DOHH2 (cell line): Measurements from ENCODE around the gene ADAMTS12.

Experiments used
- H3F3A ChIP-seq: fragments of 200-600 bp; sonication (generic), shearing (Covaris generic); 2 replicates; pipeline ENCODE4 v1.6.0; 2016; ENCODE audit warnings: antibody characterized with exemption, mild to moderate bottlenecking; ENCODE audit not compliant: control insufficient read depth, insufficient read depth
- H3K27ac ChIP-seq: fragments of 200-600 bp; sonication (generic); 2 replicates; pipeline ENCODE4 v1.5.1; 2014; ENCODE audit warnings: low read depth, mild to moderate bottlenecking, low read length, moderate library complexity
- H3K27me3 ChIP-seq: fragments of 200-600 bp; sonication (generic); 2 replicates; pipeline ENCODE4 v1.6.1; 2014; ENCODE audit warnings: mild to moderate bottlenecking, low read length, mixed read lengths; ENCODE audit not compliant: control insufficient read depth
- H3K36me3 ChIP-seq: fragments of 200-600 bp; sonication (generic); 2 replicates; pipeline ENCODE4 v1.6.1; 2014; ENCODE audit warnings: mild to moderate bottlenecking, low read length, moderate library complexity, mixed read lengths; ENCODE audit not compliant: control insufficient read depth
- H3K4me1 ChIP-seq: fragments of 200-600 bp; sonication (generic); 2 replicates; pipeline ENCODE4 v1.6.1; 2014; ENCODE audit warnings: mild to moderate bottlenecking, low read length, mixed read lengths; ENCODE audit not compliant: control insufficient read depth
- H3K4me2 ChIP-seq: fragments of 200-600 bp; sonication (generic); 2 replicates; pipeline ENCODE4 v1.6.0; 2014; ENCODE audit warnings: mild to moderate bottlenecking, low read length, moderate library complexity
- H3K4me3 ChIP-seq: fragments of 200-600 bp; sonication (generic); 2 replicates; pipeline ENCODE4 v1.5.1; 2014; ENCODE audit warnings: mild to moderate bottlenecking, low read length, mixed read lengths
- H3K79me2 ChIP-seq: fragments of 200-600 bp; sonication (generic); 2 replicates; pipeline ENCODE4 v1.6.1; 2014; ENCODE audit warnings: mild to moderate bottlenecking, low read length, mixed read lengths; ENCODE audit not compliant: control insufficient read depth
- H3K9me2 ChIP-seq: fragments of 200-600 bp; sonication (generic); replicated peaks from 2 replicates; pipeline ENCODE4 v1.6.1; 2014; ENCODE audit warnings: mild to moderate bottlenecking, low read length, mixed read lengths; ENCODE audit not compliant: control insufficient read depth
- H3K9me3 ChIP-seq: fragments of 200-600 bp; sonication (generic); 2 replicates; pipeline ENCODE4 v1.6.1; 2014; ENCODE audit warnings: antibody characterized with exemption, low read length, mixed read lengths; ENCODE audit not compliant: control insufficient read depth, insufficient read depth
- H4K20me1 ChIP-seq: fragments of 200-600 bp; sonication (generic); 2 replicates; pipeline ENCODE4 v1.6.0; 2014; ENCODE audit warnings: low read depth, mild to moderate bottlenecking, antibody characterized with exemption, low read length, moderate library complexity; ENCODE audit not compliant: control insufficient read depth, insufficient read depth
- EZH2phosphoT487 ChIP-seq: fragments of 200-600 bp; sonication (generic); IDR thresholded peaks from 2 replicates; pipeline ENCODE4 v1.6.1; 2017; ENCODE audit warnings: borderline replicate concordance, mild to moderate bottlenecking, antibody characterized with exemption, low read length, moderate library complexity, mixed read lengths
- TF ChIP-seq, protein P1 (sequence below): fragments of 200-600 bp; sonication (generic); IDR thresholded peaks from one replicate; pipeline ENCODE4 v1.5.1; 2014; ENCODE audit warnings: antibody characterized with exemption, mild to moderate bottlenecking, low read depth, low read length; ENCODE audit not compliant: poor library complexity, severe bottlenecking

Gene ADAMTS12

DNA sequence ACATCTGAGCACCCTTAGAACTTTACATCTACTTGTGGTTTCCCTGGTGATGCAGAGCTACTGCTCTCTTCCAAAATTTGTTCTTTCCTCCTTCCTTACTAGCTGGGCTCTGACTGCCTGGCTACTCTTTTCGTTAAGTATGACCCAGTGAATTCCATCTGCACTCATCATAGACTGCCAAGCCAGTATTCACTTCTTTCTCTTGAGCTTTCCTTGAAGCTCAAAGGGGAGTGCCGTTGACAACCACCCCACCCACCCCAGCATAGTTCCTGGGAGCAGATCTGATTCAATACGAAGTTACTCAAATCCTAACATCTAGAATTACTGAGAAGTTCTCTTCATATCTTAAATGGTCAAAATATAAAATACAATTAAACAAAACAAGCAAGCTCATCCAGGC lies 190.5 kb downstream of the ADAMTS12 start:
- no peaks in the 10 kb centered on the region for H4K20me1 ChIP-seq
- no peaks in the 10 kb centered on the region for H3K27me3 ChIP-seq
- H3K27ac ChIP-seq = no peak overlapping the region
- H3K4me1 ChIP-seq = no peaks in the 10 kb centered on the region
- no peaks in the 10 kb centered on the region for H3K79me2 ChIP-seq
- no peak overlapping the region for H3K4me2 ChIP-seq
- TF ChIP-seq, protein P1, sequence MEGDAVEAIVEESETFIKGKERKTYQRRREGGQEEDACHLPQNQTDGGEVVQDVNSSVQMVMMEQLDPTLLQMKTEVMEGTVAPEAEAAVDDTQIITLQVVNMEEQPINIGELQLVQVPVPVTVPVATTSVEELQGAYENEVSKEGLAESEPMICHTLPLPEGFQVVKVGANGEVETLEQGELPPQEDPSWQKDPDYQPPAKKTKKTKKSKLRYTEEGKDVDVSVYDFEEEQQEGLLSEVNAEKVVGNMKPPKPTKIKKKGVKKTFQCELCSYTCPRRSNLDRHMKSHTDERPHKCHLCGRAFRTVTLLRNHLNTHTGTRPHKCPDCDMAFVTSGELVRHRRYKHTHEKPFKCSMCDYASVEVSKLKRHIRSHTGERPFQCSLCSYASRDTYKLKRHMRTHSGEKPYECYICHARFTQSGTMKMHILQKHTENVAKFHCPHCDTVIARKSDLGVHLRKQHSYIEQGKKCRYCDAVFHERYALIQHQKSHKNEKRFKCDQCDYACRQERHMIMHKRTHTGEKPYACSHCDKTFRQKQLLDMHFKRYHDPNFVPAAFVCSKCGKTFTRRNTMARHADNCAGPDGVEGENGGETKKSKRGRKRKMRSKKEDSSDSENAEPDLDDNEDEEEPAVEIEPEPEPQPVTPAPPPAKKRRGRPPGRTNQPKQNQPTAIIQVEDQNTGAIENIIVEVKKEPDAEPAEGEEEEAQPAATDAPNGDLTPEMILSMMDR = no peak
- no peak for TF ChIP-seq EZH2phosphoT487
- H3K9me3 ChIP-seq = no peaks in the 10 kb centered on the region
- no peaks in the 10 kb centered on the region for H3K36me3 ChIP-seq
- no peaks in the 10 kb centered on the region for H3F3A ChIP-seq
- H3K9me2 ChIP-seq = no peaks in the 10 kb centered on the region
- H3K4me3 ChIP-seq = no peak overlapping the region

DNA sequence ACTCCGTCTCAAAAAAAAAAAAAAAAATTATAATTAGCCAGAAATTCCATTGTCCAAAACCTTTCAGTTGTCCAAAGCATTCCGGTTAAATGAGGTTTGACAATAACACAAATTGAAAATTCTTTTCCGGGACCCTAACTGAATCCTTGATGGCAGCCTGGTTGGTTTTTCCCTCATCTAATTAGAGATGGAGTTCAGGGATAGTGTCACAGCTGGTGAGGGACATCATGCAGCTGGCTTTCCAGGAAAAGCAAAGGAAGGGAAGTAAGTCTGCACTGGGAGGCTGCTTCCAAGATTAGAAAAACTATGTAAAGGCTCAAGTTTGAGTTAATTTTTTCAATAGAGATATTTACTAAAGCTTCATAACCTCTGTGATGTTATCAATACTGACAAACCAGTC lies 195.4 kb downstream of the ADAMTS12 start:
- no peaks in the 10 kb centered on the region for H3F3A ChIP-seq
- H3K36me3 ChIP-seq = no peaks in the 10 kb centered on the region
- H3K79me2 ChIP-seq = no peaks in the 10 kb centered on the region
- TF ChIP-seq, protein P1 = no peak
- TF ChIP-seq EZH2phosphoT487 = no peak
- H4K20me1 ChIP-seq = no peaks in the 10 kb centered on the region
- no peak overlapping the region for H3K27ac ChIP-seq
- no peaks in the 10 kb centered on the region for H3K9me2 ChIP-seq
- no peaks in the 10 kb centered on the region for H3K4me1 ChIP-seq
- no peak overlapping the region for H3K4me2 ChIP-seq
- H3K4me3 ChIP-seq = no peak overlapping the region
- no peaks in the 10 kb centered on the region for H3K9me3 ChIP-seq
- H3K27me3 ChIP-seq = no peaks in the 10 kb centered on the region

DNA sequence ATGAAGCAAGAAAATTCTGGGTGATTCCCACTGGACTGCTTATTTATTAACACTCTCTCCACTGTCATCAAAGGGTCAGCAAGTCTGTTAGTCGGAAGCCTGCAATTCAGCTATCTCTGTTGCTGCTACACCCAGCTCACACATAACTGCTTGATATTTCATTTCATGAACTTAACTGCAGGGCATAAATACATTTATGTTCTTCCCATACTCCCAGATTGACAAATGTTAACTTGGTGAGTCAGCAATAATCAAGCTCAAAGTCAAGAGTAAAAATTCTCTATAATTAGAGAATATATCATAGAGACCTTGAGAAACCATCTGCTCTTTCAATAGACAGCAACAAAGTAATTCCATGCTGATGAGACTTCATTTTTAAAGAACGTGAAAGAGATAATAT lies 198.8 kb downstream of the ADAMTS12 start:
- Histone ChIP-seq H3K4me1 (no peaks in the 10 kb centered on the region), H3K27ac (no peak overlapping the region), H3K9me3 (no peaks in the 10 kb centered on the region), H3K4me3 (no peak overlapping the region), H4K20me1 (no peaks in the 10 kb centered on the region), H3K79me2 (no peaks in the 10 kb centered on the region), H3K9me2 (no peaks in the 10 kb centered on the region), H3K4me2 (no peak overlapping the region), H3K27me3 (no peaks in the 10 kb centered on the region), H3K36me3 (no peaks in the 10 kb centered on the region), H3F3A (no peaks in the 10 kb centered on the region)
- TF ChIP-seq, protein P1 = no peak
- no peak for TF ChIP-seq EZH2phosphoT487

DNA sequence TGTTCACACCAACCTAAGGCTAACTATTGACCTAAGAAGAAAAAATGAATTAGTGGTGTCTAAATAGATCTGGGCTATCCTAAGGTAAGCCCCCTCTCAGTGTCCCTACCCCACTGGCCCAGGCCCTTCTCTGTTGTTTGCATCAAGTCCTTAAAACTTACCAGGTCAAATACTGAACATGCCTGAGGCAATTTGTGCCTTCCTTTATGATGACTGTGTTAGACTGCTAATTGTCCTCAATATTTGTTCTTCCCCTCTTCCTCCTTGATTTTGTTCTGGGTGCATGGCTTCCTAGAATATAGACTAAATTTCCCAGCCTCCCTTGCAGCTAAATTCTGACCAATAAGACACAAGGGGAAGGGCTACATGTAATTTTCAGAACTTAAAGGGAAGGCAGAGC lies 199.9 kb downstream of the ADAMTS12 start:
- H3F3A ChIP-seq = no peaks in the 10 kb centered on the region
- no peaks in the 10 kb centered on the region for H3K9me2 ChIP-seq
- no peaks in the 10 kb centered on the region for H3K79me2 ChIP-seq
- H4K20me1 ChIP-seq = no peaks in the 10 kb centered on the region
- H3K9me3 ChIP-seq = no peaks in the 10 kb centered on the region
- H3K4me2 ChIP-seq = no peak overlapping the region
- TF ChIP-seq, protein P1 = no peak
- TF ChIP-seq EZH2phosphoT487 = no peak
- no peak overlapping the region for H3K4me3 ChIP-seq
- no peaks in the 10 kb centered on the region for H3K4me1 ChIP-seq
- H3K27ac ChIP-seq = no peak overlapping the region
- no peaks in the 10 kb centered on the region for H3K36me3 ChIP-seq
- H3K27me3 ChIP-seq = no peaks in the 10 kb centered on the region
